SKM-1 treated with dmso at 0.1 percent for 144 hours (cell line): ENCODE data around the gene SNAP25.

Experiments used
- DNase-seq: peaks from one replicate; lab custom pipeline; 2025; ENCODE audit not compliant: unreplicated experiment; lab: John Stamatoyannopoulos, UW

The SNAP25 gene

GRCh38 chr20:10218536-10219451, at the start of gene SNAP25:
Gene SNAP25 (plus strand): TSS chr20:10218830. CDS start chr20:10275492, 56,662 bp downstream.
- no peak for DNase-seq

DNA sequence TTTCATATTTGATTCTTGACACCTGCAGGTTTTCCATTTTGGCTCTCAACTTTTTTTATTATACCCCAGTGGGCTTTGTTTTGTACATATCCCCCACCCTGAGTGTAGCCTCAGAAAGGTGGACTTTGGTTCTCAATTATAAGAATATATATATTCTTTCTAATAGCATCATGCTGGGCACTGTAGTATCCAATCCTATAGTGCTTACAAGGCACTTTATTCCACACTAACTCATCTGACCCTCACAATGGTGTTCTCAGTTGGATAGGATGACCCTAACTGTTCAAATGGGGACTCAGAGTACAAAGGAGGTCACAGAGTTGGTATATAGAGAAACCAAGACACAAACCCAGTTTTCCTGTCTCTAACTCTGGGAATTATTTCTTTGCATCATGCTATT, 48.9 kb upstream of the SNAP25 start:
- no peak for DNase-seq

- no peak for DNase-seq
Measured at GRCh38 chr20:10170261-10170660, 48.4 kb upstream of the SNAP25 start.

GRCh38 chr20:10171864-10172751, 46.5 kb upstream of the SNAP25 start:
- no peak for DNase-seq

GRCh38 chr20:10172998-10173655, 45.5 kb upstream of the SNAP25 start:
- DNase-seq, result no peak

DNA sequence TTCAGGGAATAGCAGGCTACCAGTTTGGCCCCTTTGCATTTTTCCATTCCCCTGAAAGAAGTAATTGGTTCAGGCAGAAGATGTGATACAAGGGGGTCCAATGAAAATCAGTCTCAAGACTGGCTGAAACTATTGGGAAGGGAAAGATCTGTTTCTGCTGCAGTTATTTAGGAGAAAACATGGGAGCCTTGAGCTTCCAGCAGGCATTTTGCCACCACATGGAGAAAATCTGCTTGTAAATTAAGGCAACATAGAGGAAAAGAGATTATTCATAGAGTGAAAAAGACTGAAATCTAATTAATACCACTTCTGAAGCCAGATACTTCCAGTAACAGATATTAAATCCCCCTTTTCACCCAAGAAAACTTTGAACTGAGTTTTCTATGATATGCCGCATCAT, 44.2 kb upstream of the SNAP25 start:
- DNase-seq, result no peak

- no peak for DNase-seq
Measured at GRCh38 chr20:10177326-10177725, 41.3 kb upstream of the SNAP25 start.

DNA sequence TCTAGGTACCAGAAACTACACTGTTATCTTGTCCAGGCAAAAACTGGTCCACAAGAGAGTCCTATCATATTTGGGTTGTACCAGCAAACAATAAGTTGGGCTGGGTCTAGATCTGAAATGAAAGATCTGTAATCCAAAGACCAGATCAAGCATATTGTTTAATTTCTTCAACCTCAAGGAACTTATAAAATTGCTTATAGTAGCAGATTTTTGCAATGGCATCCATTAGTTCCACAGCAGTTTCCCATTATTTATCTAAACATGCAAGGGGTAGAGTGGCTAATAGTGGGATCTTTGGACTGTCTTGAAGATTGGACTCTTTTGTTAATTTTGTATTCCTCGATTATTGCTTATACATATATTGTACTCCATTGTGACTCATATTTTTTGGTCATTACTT, 40.5 kb upstream of the SNAP25 start:
- no peak for DNase-seq

GRCh38 chr20:10178727-10179313, 39.8 kb upstream of the SNAP25 start:
- no peak for DNase-seq

DNA sequence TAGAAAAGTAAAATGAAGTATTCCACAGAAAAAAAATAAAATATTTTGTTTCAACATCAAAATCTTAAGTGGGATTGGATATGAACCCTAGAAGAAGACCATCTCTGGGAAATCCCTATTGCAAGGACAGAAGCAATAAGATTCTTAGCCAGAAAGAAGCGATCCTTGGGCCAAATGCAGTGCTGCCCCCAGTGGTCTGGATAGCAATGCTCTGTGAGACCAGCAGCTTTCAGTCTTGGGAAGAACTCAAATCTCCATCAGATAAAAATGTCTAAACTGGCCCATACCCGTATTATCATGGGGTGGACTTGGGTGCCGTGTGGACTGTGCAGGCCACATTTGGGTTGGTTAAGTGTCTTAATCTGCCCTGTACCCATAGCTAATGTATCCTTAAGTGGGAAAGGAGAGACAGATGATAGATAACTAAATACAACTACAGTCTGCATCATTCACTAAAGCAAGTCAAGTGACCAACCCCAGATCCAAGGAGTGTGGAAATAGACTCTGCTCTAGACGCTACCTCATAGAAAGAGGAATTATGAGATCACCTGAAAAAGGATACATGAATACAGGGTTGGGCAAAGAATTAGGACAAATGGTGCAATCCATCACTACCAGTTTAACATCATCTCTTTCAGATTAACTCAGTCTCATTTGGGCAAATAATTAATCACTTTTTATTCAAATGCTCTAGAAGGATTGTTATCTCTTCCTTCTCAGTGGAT, 38.9 kb upstream of the SNAP25 start:
- no peak for DNase-seq

- no peak for DNase-seq
Measured at GRCh38 chr20:10180651-10181235, 37.9 kb upstream of the SNAP25 start.

DNA sequence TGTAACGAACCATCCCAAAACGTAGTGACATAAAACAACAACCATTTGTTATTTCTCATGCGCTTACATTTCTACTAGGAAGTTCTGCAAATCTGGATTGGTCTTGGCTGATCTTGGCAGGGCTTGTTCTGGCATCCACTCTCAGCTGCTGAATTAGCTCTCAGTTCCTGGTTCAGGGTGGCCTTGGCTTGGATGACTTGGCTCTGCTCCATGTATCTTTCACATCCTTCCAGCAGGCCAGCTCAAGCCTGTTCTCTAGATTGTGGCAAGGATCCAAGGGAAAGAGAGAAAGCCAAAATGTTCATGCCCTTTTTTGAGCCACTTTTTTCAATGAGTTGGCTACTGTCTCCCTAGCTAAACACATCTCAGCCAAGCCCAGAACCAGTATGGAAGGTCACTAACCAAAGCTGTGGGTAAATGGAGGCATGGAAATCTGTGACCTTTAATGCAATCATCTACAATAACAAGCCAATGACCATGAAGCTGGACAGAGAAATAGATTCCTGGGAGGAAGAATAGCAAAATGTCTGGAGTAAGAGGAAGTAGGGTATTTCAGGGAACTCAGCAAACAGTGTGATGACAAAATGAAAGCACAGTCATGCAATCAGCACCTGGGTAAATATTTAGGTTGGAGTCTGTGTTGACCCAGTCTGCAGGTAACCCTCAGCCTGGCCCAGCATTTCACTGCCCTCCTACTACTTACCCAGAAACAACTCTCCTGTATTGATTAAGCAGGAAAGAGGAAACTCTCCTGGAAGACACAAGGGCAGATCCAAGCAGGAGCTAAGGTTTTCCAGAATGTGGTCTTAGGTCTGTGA, 32.7 kb upstream of the SNAP25 start:
- no peak for DNase-seq

GRCh38 chr20:10190456-10190855, 28.2 kb upstream of the SNAP25 start:
- DNase-seq, result no peak

- DNase-seq, result no peak
Measured at GRCh38 chr20:10192171-10192570, 26.5 kb upstream of the SNAP25 start.

DNA sequence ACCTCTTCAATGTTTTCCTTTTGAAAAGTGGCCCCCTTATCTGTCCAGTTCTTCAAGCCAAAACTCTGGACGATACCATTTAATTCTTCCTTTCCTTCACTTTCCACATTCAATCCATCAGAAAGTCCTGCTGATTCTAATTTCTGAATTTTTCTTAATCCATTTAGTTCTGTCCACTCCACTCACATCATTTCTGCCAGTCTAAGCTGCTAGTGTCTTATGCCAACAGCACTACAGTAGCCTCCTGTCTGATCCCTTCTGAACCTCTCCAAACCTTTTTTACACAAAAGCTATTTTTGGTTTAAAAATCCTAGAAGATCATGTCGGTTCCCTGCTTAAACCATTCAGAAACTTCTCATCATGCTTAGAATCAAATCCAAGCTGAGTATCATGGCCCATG, 24.5 kb upstream of the SNAP25 start:
- DNase-seq, result no peak

DNA sequence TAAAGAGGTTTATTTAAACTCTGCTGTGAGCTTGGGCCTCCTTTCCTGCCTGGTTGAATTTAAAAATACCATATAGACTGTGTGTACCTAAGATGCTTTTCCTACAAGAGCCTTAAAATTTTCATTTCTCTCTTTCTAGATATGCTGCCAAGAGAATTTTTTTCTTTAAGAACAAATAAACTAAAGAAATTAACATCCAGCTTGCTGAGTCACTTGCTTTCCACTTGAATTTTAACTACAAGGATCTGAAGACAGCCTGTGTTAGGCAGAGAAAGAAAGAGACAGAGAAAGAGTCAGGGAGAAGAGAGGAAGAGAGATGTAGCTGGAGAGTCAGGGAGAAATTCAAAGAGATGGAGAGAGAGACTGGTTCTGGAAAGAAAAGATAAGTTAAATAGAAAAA, 18.3 kb upstream of the SNAP25 start:
- no peak for DNase-seq

GRCh38 chr20:10201321-10201870, 17.2 kb upstream of the SNAP25 start:
- no peak for DNase-seq

- DNase-seq, result no peak
Measured at GRCh38 chr20:10209091-10209490, 9.5 kb upstream of the SNAP25 start.

- no peak for DNase-seq
Measured at GRCh38 chr20:10213526-10213925, 5.1 kb upstream of the SNAP25 start.
